ENCODE data around the gene SMTNL1.
A peak's percentile ranks its signal among the peaks of the same experiment; 100 is the strongest.

Gene SMTNL1, protein sequence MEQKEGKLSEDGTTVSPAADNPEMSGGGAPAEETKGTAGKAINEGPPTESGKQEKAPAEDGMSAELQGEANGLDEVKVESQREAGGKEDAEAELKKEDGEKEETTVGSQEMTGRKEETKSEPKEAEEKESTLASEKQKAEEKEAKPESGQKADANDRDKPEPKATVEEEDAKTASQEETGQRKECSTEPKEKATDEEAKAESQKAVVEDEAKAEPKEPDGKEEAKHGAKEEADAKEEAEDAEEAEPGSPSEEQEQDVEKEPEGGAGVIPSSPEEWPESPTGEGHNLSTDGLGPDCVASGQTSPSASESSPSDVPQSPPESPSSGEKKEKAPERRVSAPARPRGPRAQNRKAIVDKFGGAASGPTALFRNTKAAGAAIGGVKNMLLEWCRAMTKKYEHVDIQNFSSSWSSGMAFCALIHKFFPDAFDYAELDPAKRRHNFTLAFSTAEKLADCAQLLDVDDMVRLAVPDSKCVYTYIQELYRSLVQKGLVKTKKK
- 0 reads per million in 2 experiments for total RNA-seq

DNA sequence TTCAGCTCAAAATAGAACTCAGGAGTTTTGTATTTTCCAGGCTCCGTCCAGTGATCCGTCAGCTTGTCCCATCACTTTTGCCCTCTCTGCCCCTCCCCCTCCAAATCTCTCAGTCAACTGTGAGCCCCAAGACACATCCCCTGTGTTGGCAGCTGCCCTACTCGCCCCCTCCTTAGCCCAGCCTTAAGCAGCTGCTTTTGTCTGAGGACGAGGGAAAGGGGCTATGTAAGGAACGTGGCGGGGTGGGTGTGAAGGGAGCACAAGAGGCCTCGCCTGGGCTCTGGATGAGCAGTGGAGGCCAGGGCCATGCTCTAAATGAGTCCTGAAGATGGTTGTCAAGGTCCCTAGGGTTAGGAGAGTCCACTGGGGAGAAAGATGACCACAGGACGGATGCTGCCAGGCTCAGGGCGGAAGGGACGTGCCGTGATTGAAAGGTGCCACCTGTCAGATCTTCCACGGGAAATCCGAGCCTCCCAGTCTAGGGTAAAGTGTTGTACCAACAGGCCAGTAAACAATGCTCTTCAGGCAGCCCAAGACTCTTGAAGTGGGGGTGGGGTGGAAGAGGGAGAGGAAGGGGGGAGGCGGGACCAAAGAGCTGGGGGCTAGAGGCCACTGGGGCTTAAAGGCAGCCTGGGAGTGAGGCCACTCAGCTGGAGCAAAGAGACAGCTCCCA lies at the start of gene SMTNL1:
Gene SMTNL1 (plus strand): TSS at position 649 of the 673 bp plus-strand sequence. CDS start 5,048 bp downstream, outside the sequence.
- DNase-seq (ENCODE audit: low read depth) = no peak

DNA sequence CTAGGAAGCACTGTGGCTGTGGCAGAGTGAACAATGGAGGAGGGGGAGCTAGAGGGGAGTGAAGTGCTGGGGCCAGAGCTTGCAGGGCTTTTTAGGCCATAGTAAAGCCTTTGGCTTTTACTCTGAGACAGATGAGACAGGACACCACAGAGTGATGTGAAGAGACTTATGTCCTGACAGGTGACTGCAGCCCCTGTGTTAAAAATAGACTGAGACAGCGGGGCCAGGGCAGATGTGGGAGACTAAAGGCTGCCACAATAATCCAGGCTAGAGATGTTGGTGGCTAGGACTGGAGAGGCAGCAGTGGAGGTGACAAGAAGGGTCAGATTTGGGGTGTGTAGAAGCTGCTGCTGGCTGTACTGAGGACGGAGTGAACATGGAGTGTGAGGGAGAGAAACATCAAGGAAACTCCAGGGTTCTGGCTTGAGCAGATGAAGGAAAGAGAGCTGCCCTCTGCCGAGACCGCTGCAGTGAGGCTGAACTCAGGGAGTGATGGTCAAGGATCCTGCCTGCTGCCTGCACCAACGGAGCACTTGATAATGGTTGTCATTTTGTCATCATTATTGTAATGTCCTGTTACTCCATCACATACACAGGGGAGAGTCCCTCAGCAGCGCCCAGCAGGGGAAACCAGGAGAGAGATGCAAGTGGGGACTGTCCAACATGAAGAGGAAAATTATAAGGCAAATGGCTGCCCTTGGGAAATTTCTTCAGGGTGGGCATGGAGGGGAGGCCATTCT lies 49.3 kb upstream of the SMTNL1 start:
- DNase-seq (ENCODE audit: low read depth) = no peak

DNA sequence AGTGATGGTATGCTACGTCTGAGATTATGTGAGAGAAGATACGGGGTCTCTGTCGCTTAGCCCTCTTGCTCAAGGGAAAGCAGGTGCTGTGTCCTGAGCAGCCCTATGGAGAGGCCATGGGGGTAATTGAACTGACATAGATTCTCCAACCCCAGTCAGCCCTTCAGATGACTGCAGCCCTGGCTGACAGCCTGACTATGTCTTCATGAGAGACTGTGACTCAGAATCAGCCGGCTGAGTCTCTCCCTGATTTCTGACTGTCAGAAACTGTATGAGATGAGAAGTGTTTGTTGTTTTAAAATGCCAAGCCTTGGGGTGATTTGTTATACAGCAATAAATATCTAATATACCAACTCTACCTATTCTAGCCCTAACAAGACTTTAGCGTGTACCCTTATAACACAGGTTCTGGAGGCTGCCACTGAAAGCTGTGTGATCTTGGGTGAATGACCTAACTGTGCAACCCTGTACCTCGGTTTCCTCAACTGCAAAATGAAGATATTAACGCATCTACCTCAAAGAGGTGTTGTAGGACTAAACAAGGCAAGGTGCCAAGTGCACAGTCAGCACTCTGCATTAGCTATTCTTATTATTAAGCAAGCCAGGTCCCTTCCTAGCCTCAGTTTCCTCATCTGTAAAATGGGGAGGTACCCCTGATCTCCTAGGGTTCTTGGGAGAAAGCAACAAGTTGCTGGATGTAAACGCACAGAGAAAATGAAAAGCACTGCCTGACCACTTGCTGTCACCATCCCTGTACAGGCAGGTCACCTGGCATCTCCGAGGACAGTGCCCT lies 46.7 kb upstream of the SMTNL1 start:
- DNase-seq (ENCODE audit: low read depth) = no peak

DNA sequence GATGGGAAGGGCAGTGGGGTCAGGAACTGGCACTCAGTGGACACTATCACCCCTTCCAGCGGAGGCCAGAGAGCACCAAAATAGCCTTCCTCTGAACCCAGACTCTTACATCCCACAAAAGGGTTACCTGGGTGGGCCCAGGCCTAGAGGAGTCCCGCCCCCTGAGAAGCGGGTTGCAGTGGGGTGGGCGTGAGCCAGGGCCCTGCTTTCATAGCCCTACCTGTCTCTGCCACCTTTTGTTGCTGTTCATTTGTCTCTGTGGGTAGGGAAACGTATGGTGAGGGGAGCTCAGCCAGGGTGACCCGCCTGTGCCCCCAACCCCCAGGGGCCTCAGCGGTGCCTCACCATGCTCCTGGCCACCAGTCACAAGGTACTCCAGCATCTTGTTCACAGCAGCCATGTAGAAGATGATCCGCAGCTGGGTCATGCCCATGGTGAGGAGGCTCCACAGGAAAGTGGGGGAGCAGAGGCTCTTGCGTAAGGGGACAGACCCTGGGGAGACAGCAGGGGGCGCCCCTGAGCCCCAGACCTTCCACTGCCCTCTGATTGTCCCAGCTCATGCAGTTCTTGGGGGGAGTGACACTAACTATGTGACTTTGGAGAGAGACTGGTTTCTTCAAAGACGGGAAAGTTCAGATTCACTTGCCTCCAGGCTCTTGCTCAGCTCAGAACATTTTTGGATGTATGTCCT lies 45.9 kb upstream of the SMTNL1 start:
- DNase-seq (ENCODE audit: low read depth) = no peak

DNA sequence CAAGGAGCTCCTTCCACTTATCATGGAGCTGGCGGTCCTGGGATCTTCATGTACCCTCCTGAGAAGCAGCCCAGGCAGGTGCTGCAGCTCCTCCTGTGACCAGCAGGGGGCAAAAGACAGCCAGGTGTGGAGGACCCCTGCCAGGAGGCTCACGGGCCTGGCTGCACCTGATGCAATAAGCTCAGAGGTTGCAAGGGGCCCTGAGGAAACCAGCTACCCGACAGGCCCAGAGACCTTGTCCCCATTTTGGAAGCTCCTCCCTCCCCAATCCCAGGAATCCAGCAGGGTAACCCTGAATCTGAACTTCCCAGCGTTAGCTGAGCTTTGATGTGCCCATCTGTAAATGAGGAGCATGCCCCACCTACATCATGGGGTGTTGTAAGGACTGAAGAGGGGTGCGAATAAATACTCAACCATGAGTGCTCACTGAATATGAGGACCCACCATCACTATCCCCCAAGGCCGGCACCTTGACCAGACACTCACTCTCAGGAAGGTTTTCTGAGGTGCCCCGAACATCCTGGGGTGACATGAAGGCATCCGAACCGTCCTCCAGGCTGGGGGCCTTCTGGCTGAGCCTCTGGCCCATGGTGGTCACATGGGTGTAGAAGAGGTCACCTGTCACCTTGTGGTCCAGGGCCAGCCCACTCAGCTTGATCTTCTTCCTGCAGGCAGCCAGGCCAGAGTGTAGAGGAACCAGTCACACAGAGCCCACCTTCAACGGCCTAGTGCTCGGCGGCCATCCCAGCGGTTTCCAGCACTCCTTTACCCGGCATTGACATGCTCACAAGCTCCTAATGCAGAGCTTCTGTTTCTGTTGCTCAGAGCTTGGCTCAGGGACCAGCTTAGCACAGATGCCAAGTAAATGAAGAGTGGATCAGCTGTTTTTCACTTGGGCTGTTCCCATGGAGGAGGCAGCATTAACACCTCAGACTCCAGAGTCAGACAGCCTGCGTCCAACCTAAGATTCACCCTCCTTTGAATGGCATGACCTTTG lies 43.6 kb upstream of the SMTNL1 start:
- DNase-seq (ENCODE audit: low read depth) = peak; percentile 63

DNA sequence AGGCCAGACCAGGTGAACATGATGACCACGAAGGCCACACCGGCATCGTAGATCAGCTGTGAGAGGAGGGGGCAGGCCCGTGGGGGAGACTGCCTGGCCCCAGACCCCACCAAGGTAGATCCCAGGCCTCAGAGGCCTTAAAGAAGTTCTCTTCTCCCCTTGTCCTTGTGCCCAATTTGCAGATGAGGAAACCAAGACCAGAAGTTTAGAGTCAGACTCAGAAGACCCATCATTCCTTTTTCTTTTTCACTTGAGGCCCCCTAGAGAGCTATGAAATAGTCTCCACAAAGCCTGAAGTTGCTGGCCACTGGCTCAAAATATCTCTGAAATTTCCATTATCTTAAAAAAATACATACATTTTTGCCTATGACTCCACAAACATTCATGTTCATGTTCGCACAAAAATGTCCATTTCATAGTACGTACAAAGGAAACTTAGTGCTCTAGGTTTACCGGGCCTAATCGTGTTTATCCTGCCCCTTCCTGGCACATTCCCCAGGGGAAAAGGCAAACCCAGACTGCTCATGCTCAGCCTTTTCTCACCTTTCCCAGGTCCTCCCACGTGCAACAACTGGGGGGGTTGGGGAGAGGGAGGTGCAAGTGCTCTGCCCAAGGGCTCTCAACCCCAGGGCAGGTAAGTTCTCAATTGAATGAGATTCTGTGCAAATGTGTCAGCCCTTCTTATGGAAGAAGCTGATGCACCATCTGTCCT lies 41.1 kb upstream of the SMTNL1 start:
- no peak for DNase-seq (ENCODE audit: low read depth)

DNA sequence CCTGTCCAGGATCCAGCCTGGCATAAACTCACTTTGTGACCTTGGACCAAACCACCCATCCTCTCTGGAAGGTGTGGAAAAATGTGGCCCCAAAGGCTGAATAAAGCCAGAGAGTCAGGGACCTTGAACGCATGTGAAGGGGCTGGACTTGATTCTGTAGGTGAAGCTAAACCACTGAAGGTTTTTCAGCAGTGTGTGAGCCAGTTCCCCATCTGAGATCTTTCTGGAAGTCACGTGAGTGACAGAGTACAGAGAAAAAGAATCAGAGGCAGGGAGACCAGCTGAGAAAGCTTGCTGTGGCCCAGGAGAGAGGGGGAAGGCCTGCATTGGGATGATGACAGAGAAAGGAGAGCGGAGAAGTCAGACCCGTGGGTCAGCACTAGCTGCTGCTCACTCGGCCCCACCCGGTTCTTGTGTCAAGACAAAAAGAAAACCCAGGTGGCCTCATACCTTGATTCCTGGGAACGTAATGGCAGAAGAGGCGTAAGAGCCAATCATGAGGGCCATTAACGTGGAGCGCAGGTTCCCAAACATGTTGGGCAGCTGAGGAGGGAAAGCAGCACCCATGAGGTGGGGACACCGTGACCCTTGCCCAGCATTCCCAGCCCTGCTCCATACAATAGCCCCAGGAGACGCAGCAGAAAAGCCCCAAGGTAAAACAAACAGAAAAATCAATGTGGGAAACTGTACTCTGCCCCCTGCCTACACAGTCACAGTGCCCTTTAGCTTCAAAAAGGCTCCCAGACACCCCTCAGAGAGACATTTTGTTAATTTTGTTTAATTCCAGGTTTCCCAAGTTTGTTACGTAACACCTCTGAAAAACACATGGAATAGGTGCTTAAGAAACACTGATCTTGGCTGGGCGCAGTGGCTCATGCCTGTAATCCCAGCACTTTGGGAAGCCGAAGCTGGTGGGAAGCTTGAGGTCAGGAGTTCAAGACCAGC lies 39.8 kb upstream of the SMTNL1 start:
- no peak for DNase-seq (ENCODE audit: low read depth)

DNA sequence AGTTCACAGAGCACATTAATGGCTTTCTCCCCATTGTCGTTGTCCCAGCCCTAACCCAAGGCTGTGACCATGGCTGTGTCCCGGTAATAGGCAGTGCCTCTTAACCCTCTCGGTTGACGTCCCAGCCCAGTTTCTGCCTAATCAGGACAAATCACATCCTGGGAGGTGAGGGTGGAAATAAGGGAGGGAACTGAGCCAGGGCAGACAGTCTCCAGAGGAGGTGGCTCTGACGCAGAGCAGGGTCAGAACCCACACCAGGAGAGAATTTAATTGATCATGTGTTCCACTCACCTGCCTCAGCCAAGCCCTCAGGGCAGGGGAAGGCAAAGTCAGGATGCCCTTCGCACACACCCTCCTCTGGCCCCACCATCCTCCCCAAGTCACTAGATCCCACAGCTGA lies 38.9 kb upstream of the SMTNL1 start:
- DNase-seq (ENCODE audit: low read depth) = no peak

DNA sequence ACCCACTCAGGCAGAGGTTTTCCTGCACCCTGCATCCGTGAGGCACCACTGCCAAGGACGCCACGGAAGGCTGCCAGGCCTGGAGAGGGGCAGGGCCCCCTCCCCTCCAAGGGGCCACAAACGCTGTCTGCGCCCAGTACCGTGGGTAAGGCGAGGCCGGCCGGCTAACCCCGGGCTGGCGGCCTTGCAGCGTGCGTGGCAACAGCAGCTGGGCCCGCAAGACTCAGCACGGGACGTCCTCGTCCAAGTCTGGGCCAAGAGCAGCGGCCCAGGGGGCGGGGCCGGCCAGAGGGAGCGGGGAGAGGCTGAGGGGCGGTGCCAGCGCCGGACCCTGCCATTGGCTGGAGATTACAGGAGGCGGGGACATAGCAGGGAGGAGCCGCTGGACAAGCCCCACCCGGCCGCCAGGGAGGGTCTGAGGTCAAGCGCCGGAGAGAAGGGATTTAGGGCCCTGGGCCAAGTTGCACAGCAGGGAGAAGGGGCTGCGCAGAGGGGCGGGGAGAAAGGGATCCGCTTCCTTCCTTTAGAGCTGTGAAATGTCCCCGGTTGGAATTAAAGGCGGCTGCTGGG lies 37.9 kb upstream of the SMTNL1 start:
- no peak for DNase-seq (ENCODE audit: low read depth)

DNA sequence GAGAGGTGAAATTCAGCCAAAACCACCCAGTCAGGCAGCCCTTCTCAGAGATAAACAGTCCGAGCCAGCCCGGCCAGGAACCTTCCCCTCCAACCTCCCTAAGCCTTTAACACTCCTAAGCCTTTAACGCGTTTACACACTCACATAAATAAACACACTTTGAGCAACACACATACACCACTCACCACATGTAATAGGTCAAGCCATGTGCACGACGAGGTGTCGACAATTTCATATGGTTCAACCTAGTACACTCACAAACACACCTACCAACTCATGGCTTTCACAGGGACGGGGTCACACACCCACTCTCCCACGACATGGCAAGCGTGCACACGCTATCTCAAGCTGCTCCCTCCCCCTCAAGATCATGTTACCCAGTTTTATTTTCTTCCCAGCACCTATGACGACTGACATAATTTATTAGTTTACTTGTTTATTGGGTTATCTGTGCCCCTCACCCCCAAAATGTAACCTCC lies 37.4 kb upstream of the SMTNL1 start:
- DNase-seq (ENCODE audit: low read depth) = no peak

DNA sequence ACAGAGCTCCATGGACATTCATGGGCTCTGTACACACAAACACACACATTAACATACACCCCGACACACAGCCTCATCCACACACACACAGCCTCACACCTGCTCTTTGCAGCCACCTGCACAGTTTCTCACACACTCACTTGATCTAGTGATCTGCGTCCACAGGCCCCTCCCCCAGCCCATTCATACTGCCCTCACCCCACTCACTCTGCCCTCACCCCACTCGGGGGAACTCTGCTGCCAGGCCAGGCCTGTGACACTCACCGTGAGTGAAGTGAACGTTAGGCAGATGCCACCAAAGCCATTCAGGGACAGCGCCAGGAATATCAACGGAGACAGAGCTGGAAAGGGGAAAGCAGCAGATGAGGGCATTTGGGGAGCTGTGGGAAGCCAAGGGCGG lies 36.9 kb upstream of the SMTNL1 start:
- no peak for DNase-seq (ENCODE audit: low read depth)

DNA sequence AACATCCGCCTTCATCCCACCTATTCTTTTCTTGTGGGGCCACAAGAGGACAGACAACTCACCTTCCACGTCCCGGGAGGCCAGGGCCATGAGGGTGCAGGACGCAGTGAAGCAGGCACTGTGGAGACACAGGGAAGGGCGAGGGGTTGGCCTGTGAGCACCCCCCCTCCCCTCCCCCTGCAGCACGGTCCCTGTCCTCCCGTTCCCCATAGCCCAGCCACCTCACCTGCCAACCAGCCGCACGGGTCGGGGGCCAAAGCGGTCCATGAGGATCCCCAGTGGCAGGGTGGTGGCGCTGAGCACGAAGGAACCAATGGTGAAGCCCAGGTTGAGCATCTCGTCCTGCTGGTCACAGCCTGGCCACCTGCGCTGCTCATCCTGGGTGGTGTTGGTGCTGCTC lies 36.5 kb upstream of the SMTNL1 start:
- DNase-seq (ENCODE audit: low read depth) = no peak

DNA sequence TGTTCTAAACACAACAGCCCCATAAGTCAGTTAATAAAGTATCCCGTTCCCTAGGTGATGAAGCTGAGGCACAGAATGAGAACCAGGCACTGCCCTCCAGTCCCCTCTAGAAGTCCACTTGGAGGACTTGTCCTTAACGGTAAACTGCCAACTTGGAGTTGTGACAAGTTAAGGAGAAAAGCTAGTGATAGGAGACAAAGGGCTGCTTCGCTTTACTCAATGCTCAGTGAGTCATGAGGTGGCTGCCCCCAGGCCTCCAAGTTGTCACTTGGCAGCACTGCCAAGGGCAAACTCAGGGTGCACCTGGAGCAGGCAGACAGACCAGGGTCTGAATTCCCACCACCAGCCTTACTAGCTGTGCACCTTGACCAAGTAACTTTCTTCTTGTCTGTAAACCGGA lies 35.4 kb upstream of the SMTNL1 start:
- DNase-seq (ENCODE audit: low read depth) = no peak

DNA sequence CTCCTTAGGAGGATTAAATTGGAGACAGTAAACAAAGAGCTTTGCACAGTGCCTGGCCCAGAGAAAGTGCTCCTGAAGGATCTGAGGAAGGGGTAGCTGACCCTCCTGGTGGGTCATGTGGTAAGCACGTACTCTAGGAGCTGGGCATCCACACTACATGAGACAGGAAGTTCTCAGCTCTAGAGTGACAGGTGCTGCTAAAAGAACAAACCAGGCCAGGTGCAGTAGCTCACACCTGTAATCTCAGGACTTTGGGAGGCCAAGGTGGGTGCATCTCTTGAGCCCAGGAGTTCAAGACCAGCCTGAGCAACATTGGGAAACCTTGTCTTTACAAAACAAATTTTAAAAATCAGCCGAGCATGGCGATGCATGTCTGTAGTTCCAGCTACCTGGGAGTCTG lies 35.0 kb upstream of the SMTNL1 start:
- DNase-seq (ENCODE audit: low read depth) = no peak

DNA sequence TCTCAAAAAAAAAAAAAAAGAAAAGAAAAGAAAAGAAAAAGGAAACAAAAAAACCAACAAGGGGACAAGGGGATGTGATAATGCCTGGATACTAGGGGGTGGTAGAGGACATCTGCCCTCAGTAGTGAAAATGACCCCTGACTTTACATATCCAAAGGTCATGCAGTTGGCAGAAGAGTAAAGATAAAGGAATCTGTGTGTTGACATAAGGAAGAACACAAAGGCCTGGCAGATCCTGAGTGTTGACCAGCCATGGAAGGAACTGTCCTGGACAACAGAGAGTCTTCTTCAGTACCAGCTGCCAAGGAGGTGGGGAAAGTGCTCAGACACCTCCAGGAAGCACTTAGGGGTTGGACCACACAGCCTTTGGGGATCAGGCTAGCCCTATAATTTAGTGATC lies 34.5 kb upstream of the SMTNL1 start:
- no peak for DNase-seq (ENCODE audit: low read depth)

DNA sequence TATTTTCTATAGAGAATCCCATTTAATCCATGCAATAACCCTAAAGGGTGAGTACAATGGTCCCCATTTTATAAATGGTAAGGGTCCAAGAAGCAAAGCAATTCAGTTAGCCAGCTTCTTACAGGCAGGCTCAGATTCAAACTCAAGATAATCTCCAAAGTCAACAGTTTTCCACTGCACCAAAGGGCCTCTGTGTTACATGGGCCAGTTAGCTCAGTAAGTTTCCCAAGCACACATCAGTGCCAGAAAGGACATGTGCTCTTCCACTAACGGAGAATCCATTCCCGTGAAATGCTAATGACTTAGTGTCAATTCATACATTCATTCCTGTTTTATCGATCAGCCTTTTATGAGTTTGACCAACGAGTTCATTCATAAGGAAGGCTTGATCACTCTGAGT lies 32.9 kb upstream of the SMTNL1 start:
- DNase-seq (ENCODE audit: low read depth) = no peak

DNA sequence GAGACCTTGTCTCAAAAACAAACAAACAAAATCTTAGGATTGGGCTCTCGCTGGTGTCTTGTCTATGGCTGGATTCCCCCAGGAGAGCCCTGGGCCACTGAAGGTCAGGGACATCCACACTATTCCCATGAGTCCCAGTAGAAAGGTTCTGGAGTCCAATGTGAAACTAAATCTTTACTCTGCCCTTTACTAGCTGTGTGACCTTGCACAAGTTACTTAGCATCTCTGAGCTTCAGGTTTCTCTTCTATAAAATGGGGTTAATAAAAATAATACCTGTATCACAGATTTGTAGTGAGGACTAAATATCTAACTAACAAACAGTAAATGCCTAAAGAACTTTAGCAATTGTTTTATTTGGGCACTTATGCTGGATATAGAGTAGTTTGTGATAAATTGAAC lies 30.9 kb upstream of the SMTNL1 start:
- DNase-seq (ENCODE audit: low read depth) = no peak
